H1 (cell line): ENCODE results near the gene C5orf24. TPM values are rescaled to one million over a fixed set of nuclear protein-coding genes. Genes with fewer than 3 reads are reported as not detected.

ENCODE experiments used
- CTCF ChIA-PET: fragments of 300-600 bp; sonication (Branson Sonifier 250); formaldehyde crosslinking; loops from one replicate; lab custom pipeline; 2021; ENCODE audit not compliant: partially characterized antibody; lab: Charles Lee
- POLR2A ChIA-PET: fragments of 300-600 bp; sonication (Branson Sonifier 250); formaldehyde crosslinking; loops from one replicate; lab custom pipeline; 2021; ENCODE audit warnings: inconsistent platforms; ENCODE audit not compliant: partially characterized antibody; lab: Charles Lee
- DNase-seq, 2 experiments: peaks; one replicate each; pipeline versions ENCODE4 v3.0.0 to v3.0.0-alpha.2; 2010 to 2022; ENCODE audit warnings: low spot score in 2 of 2, low read depth in 1 of 2, mixed read lengths in 1 of 2
- FAIRE-seq: peaks from 2 replicates; lab custom pipeline; 2011; peaks lifted over from hg19 to GRCh38; lab: Jason Lieb, UNC
- H2AFZ ChIP-seq: 2 replicates; pipeline ENCODE4 v1.8.1; 2012; ENCODE audit warnings: low read length, inconsistent platforms
- H2AK5ac ChIP-seq: 2 replicates; pipeline ENCODE4 v1.6.1; 2013; ENCODE audit warnings: low read depth, low read length
- H2BK120ac ChIP-seq: replicated peaks from 2 replicates; pipeline ENCODE3; 2013; ENCODE audit warnings: low read depth, low read length, inconsistent platforms
- H2BK12ac ChIP-seq: 2 replicates; pipeline ENCODE4 v1.6.1; 2013; ENCODE audit warnings: low read depth, low read length
- H2BK15ac ChIP-seq: 2 replicates; pipeline ENCODE4 v1.6.1; 2013; ENCODE audit warnings: low read length
- H2BK20ac ChIP-seq: 2 replicates; pipeline ENCODE4 v1.6.1; 2013; ENCODE audit warnings: low read length
- H2BK5ac ChIP-seq: 2 replicates; pipeline ENCODE4 v1.6.1; 2013; ENCODE audit warnings: low read depth, low read length
- H3K14ac ChIP-seq: 2 replicates; pipeline ENCODE4 v1.6.1; 2013; ENCODE audit warnings: inconsistent platforms; ENCODE audit not compliant: insufficient read length
- H3K18ac ChIP-seq: 2 replicates; pipeline ENCODE4 v1.6.1; 2013; ENCODE audit warnings: low read length; ENCODE audit errors: extremely low read depth
- H3K23ac ChIP-seq: 2 replicates; pipeline ENCODE4 v1.6.1; 2013; ENCODE audit warnings: inconsistent platforms; ENCODE audit not compliant: insufficient read length
- H3K23me2 ChIP-seq: 2 replicates; pipeline ENCODE4 v1.6.1; 2013; ENCODE audit warnings: low read depth, low read length
- H3K27ac ChIP-seq: 2 replicates; pipeline ENCODE4 v1.6.1; 2011; ENCODE audit warnings: low read depth, low read length, inconsistent platforms
- H3K27me3 ChIP-seq, 4 experiments: replicated peaks in 1 of 4; 1 replicate in 1 of 4; 2 replicates in 3 of 4; pipeline versions ENCODE4 v1.6.1 to v1.8.1; 2011 to 2013; ENCODE audit warnings: low read length in 3 of 4, mild to moderate bottlenecking in 3 of 4, inconsistent platforms in 2 of 4, mixed read lengths in 2 of 4, moderate library complexity in 1 of 4; ENCODE audit not compliant: control insufficient read depth in 3 of 4, insufficient read depth in 3 of 4; ENCODE audit errors: extremely low read depth in 1 of 4
- H3K36me3 ChIP-seq, 4 experiments: 2 replicates each; pipeline versions ENCODE4 v1.6.1 to v1.8.1; 2011 to 2013; ENCODE audit warnings: mild to moderate bottlenecking in 4 of 4, low read length in 3 of 4, moderate library complexity in 2 of 4, control low read depth in 1 of 4, inconsistent platforms in 1 of 4; ENCODE audit not compliant: insufficient read depth in 4 of 4, control insufficient read depth in 2 of 4
- H3K4ac ChIP-seq: replicated peaks from 2 replicates; pipeline ENCODE3; 2013; ENCODE audit warnings: low read length, low read depth, mixed read lengths, inconsistent platforms; ENCODE audit not compliant: insufficient read length
- H3K4me1 ChIP-seq, 4 experiments: replicated peaks in 1 of 4; 1 replicate in 1 of 4; 2 replicates in 3 of 4; pipeline versions ENCODE4 v1.6.1 to v1.8.1; 2011 to 2013; ENCODE audit warnings: low read length in 3 of 4, inconsistent platforms in 2 of 4, mixed read lengths in 1 of 4; ENCODE audit not compliant: insufficient read depth in 4 of 4, control insufficient read depth in 3 of 4
- H3K4me2 ChIP-seq, 2 experiments: 2 replicates each; pipeline versions ENCODE4 v1.6.1 to v1.8.1; 2011 to 2013; ENCODE audit warnings: low read depth in 2 of 2, low read length in 2 of 2, control low read depth in 1 of 2, inconsistent platforms in 1 of 2, mild to moderate bottlenecking in 1 of 2; ENCODE audit not compliant: insufficient read depth in 1 of 2
- H3K4me3 ChIP-seq, 4 experiments: fragments of 200-600, 300-600 bp in 1 of 4; sonication (generic), shearing (Covaris generic), sonication (Bioruptor Twin) in 1 of 4; 2 replicates each; pipeline versions ENCODE4 v1.5.1 to v1.8.1; 2011 to 2016; ENCODE audit warnings: low read length in 4 of 4, low read depth in 3 of 4, control low read depth in 2 of 4, inconsistent platforms in 2 of 4, mild to moderate bottlenecking in 2 of 4, mixed read lengths in 1 of 4, moderate library complexity in 1 of 4; ENCODE audit not compliant: insufficient read depth in 2 of 4; ENCODE audit errors: extremely low read depth in 1 of 4
- H3K56ac ChIP-seq: replicated peaks from 2 replicates; pipeline ENCODE3; 2013; ENCODE audit warnings: low read depth, mild to moderate bottlenecking, mixed read lengths, low read length, inconsistent platforms; ENCODE audit not compliant: insufficient read length
- H3K79me1 ChIP-seq: 2 replicates; pipeline ENCODE4 v1.6.1; 2013; ENCODE audit warnings: low read depth, low read length, control low read depth
- H3K79me2 ChIP-seq, 2 experiments: 2 replicates each; pipeline versions ENCODE4 v1.6.1 to v1.8.1; 2012 to 2013; ENCODE audit warnings: low read length in 2 of 2, mild to moderate bottlenecking in 2 of 2, inconsistent platforms in 1 of 2; ENCODE audit not compliant: insufficient read depth in 2 of 2, control insufficient read depth in 1 of 2
- H3K9ac ChIP-seq, 4 experiments: replicated peaks in 1 of 4; 1 replicate in 1 of 4; 2 replicates in 3 of 4; pipeline versions ENCODE4 v1.6.1 to v1.8.1; 2011 to 2013; ENCODE audit warnings: low read depth in 3 of 4, low read length in 3 of 4, control low read depth in 2 of 4, mild to moderate bottlenecking in 2 of 4, moderate library complexity in 2 of 4, inconsistent platforms in 1 of 4; ENCODE audit errors: extremely low read depth in 1 of 4
- H3K9me3 ChIP-seq, 2 experiments: 2 replicates each; pipeline versions ENCODE4 v1.6.1 to v1.8.1; 2012 to 2013; ENCODE audit warnings: mild to moderate bottlenecking in 2 of 2, moderate library complexity in 2 of 2, control low read depth in 1 of 2, inconsistent platforms in 1 of 2, low read depth in 1 of 2, low read length in 1 of 2, mixed read lengths in 1 of 2; ENCODE audit not compliant: insufficient read depth in 2 of 2
- H4K20me1 ChIP-seq, 2 experiments: replicated peaks in 1 of 2; 2 replicates each; pipeline versions ENCODE3 to v1.8.1; 2011 to 2013; ENCODE audit warnings: inconsistent platforms in 2 of 2, low read length in 2 of 2, mild to moderate bottlenecking in 1 of 2; ENCODE audit not compliant: insufficient read depth in 2 of 2, control insufficient read depth in 1 of 2
- H4K5ac ChIP-seq: 2 replicates; pipeline ENCODE4 v1.6.1; 2013; ENCODE audit warnings: low read length, low read depth, mixed read lengths, inconsistent platforms; ENCODE audit not compliant: insufficient read length
- H4K8ac ChIP-seq: 2 replicates; pipeline ENCODE4 v1.8.0; 2013; ENCODE audit warnings: mild to moderate bottlenecking, moderate library complexity, low read length, inconsistent platforms; ENCODE audit not compliant: insufficient read depth; ENCODE audit errors: extremely low read depth
- H4K91ac ChIP-seq: replicated peaks from 2 replicates; pipeline ENCODE3; 2013; ENCODE audit warnings: low read length, mixed read lengths, inconsistent platforms; ENCODE audit not compliant: insufficient read length
- ASH2L ChIP-seq: fragments of 200-600, 300-600 bp; sonication (generic); IDR thresholded peaks from one replicate; pipeline ENCODE4 v1.7.1; 2017; ENCODE audit warnings: low read length
- CREB1 ChIP-seq: IDR thresholded peaks from 2 replicates; pipeline ENCODE4 v1.6.1; 2012; ENCODE audit warnings: inconsistent platforms
- CTBP2 ChIP-seq: IDR thresholded peaks from 2 replicates; pipeline ENCODE4 v1.7.0; 2011; ENCODE audit warnings: borderline replicate concordance, mild to moderate bottlenecking, moderate library complexity, mixed read lengths, low read length; ENCODE audit not compliant: insufficient read depth, insufficient read length
- E2F6 ChIP-seq: IDR thresholded peaks from 2 replicates; pipeline ENCODE4 v1.6.1; 2012; ENCODE audit warnings: inconsistent platforms
- EP300 ChIP-seq, 2 experiments: IDR thresholded peaks; 1 replicate in 1 of 2; 2 replicates in 1 of 2; pipeline ENCODE4 v1.6.1; 2011 to 2012; ENCODE audit warnings: low read depth in 2 of 2, low read length in 2 of 2, mild to moderate bottlenecking in 2 of 2, borderline replicate concordance in 1 of 2, inconsistent platforms in 1 of 2, moderate library complexity in 1 of 2
- GABPA ChIP-seq: IDR thresholded peaks from 2 replicates; pipeline ENCODE4 v1.6.1; 2011; ENCODE audit warnings: mild to moderate bottlenecking, low read length, moderate library complexity, borderline replicate concordance; ENCODE audit not compliant: insufficient read depth
- SRF ChIP-seq: IDR thresholded peaks from 2 replicates; pipeline ENCODE4 v1.6.1; 2011; ENCODE audit warnings: mild to moderate bottlenecking, low read depth, low read length, moderate library complexity
- WGBS, 2 experiments: shearing (Covaris generic) in 1 of 2; methylation state at CpG; one replicate each; pipeline versions ENCODE4 v1.1.6 to v1.1.7; 2013 to 2015; ENCODE audit warnings: low lambda C conversion rate in 2 of 2, mixed read lengths in 2 of 2, inconsistent platforms in 1 of 2, low coverage in 1 of 2, missing lambda C conversion rate in 1 of 2; ENCODE audit not compliant: insufficient replicate concordance in 2 of 2, insufficient coverage in 1 of 2, insufficient read length in 1 of 2; ENCODE audit errors: extremely low coverage in 1 of 2, missing lambda C conversion rate in 1 of 2; 5-methylcytosine and 5-hydroxymethylcytosine counted together
- long read RNA-seq, 2 experiments: library from RNA in 1 of 2; library from capped mRNA in 1 of 2; stranded (forward); transcript quantifications; one replicate each; pipeline ENCODE4 v2.0.0, GENCODE V29; 2021; ENCODE audit warnings: inconsistent platforms in 1 of 2
- polyA minus RNA-seq, 3 experiments: library from RNA; depleted of rRNA, polyadenylated mRNA; stranded (reverse); fragments of >200 nt; gene quantifications; 1 replicate in 2 of 3; 2 replicates in 1 of 3; pipeline ENCODE4 v1.2.3, GENCODE V29; 2011
- polyA plus RNA-seq, 7 experiments: library from polyadenylated mRNA; depleted of rRNA in 3 of 7; stranded (reverse) in 5 of 7; unstranded in 2 of 7; fragments of >200 nt in 5 of 7; fragments of 200-250 nt in 2 of 7; gene quantifications; 1 replicate in 5 of 7; 2 replicates in 1 of 7; 4 replicates in 1 of 7; pipeline versions ENCODE4 v1.2.1 to v1.2.3, GENCODE V29; 2011 to 2013; ENCODE audit warnings: missing spikeins in 2 of 7, mixed read lengths in 2 of 7
- total RNA-seq: library from RNA; stranded (reverse); fragmentation: NEBNext Ultra II Directional; extraction: Animal tissue kit (Norgen Biotek cat#: 25700); gene quantifications from 2 replicates; pipeline ENCODE4 v1.2.1, GENCODE V29; 2021

The C5orf24 gene
- 19.6 and 20.2 TPM in 2 replicates for total RNA-seq
- 6.0 and 11.1 TPM in 2 replicates for polyA plus RNA-seq (2011; rRNA removed)
- polyA plus RNA-seq (2011; cell fraction: cytosol; rRNA removed) = 10.3 TPM
- polyA plus RNA-seq (2011; cell fraction: nucleus; rRNA removed) = 8.6 TPM
- polyA plus RNA-seq (2012, experiment 1 of 2) = 10.9 to 13.2 TPM (median 11.8 TPM) in 4 replicates
- polyA plus RNA-seq (2012, experiment 2 of 2) = 3.1 TPM
- 16.2 TPM for polyA plus RNA-seq (2013, experiment 1 of 2)
- 14.3 TPM for polyA plus RNA-seq (2013, experiment 2 of 2)
- polyA minus RNA-seq (2011; rRNA and poly(A)+ RNA removed) = 14.7 and 25.3 TPM in 2 replicates
- 8.1 TPM for polyA minus RNA-seq (2011; cell fraction: cytosol; rRNA and poly(A)+ RNA removed)
- polyA minus RNA-seq (2011; cell fraction: nucleus; rRNA and poly(A)+ RNA removed) = 25.6 TPM
- long read RNA-seq, experiment 1, full-length matches to known transcripts = 4 of 12 reads
- long read RNA-seq, experiment 1, partial matches to known transcripts = 0 of 12 reads
- long read RNA-seq, experiment 1, other reads (novel, unspliced or antisense) = 8 of 12 reads
- long read RNA-seq, experiment 2, partial matches to known transcripts = 0 of 2 reads
- long read RNA-seq, experiment 2, other reads (novel, unspliced or antisense) = 0 of 2 reads

- Histone ChIP-seq H3K4ac (peak within 1 kb of the TSS; percentile 44), H2AK5ac (no peak within 1 kb of the TSS; the same call in 1 of the 2 replicates), H3K27ac (peak within 1 kb of the TSS; percentile 66), H3K14ac (no peak within 1 kb of the TSS), H3K79me2 (no peaks in the 10 kb centered on the region), H4K8ac (peak within 1 kb of the TSS; percentile 92), H2BK15ac (no peak within 1 kb of the TSS), H4K5ac (no peak within 1 kb of the TSS), H2AFZ (0 out of 2 replicates have a peak within 1 kb of the TSS, but pooled peaks have one; percentile 37), H3K9me3 (no peaks in the 10 kb centered on the region), H3K4me2 (peak within 1 kb of the TSS; percentile 65 to 85), H3K9ac (peak within 1 kb of the TSS; percentile 79 to 97 (median 80)), H4K20me1 (no peaks in the 10 kb centered on the region), H3K27me3 (no peaks in the 10 kb centered on the region), H2BK120ac (no peak within 1 kb of the TSS), H3K18ac (peak within 1 kb of the TSS; percentile 81; the same call in 1 of the 2 replicates), H2BK5ac (peak within 1 kb of the TSS; percentile 56; the same call in 1 of the 2 replicates), H4K91ac (peak within 1 kb of the TSS; percentile 13), H3K36me3 (peaks cover 0 to 3% (median 0%) of the 10 kb centered on the region in 4 experiments; a peak in 1 of 8 replicates), H3K23me2 (peaks cover 3% of the 10 kb centered on the region), H3K79me1 (no peaks in the 10 kb centered on the region), H2BK20ac (no peak within 1 kb of the TSS), H3K4me3 (peak within 1 kb of the TSS; percentile 62 to 88 (median 72)), H3K4me1 (no peaks in the 10 kb centered on the region), H2BK12ac (no peak within 1 kb of the TSS), H3K56ac (peak within 1 kb of the TSS; percentile 81), H3K23ac (no peak within 1 kb of the TSS)
- ChIA-PET CTCF (interaction anchor here (0.7 to 1.4 kb wide), 5 partner anchors 7 to 72 kb away, joined by 3 to 5 read pairs (median 3); no protein-coding TSS in a partner anchor), POLR2A (interaction anchor here (0.7 to 2.5 kb wide), 20 partner anchors 9 to 108 kb away, joined by 3 to 17 read pairs (median 4); partner anchors contain the start of genes CAMLG, PCBD2 and TXNDC15)
- WGBS, 2 experiments = 5% methylated on average over 50 of the region's 84 CpGs; no CpG with 5 or more reads in 1 of the 2 experiments
- FAIRE-seq (no peak), DNase-seq (peak; percentile 58 to 84)
- TF ChIP-seq CREB1 = peak; percentile 59
- peak in 1 of 2 experiments; percentile 15; a peak in 1 of 3 replicates for TF ChIP-seq EP300 (IDR thresholded peaks at IDR 0.05; ENCODE audit: borderline replicate concordance in 1 of 2, low read depth in 2 of 2, low read length in 2 of 2)
- no peak for TF ChIP-seq SRF
- TF ChIP-seq CTBP2 = no peak
- peak; percentile 99 for TF ChIP-seq ASH2L
- peak; percentile 95 for TF ChIP-seq E2F6
- TF ChIP-seq GABPA = peak; percentile 44; the same call in 1 of the 2 replicates
Observed at GRCh38 chr5:134845852-134846640, at the start of gene C5orf24. C5orf24 (plus strand) TSS chr5:134845968; CDS start chr5:134854901, 8,933 bp downstream.
